Ovary (tissue), 3 donors: ENCODE measurements around the gene GNPTAB.

Experiments
- CTCF ChIP-seq, 3 donors: fragments of 450-650 bp in 2 of 3; fragments of 200-600 bp in 1 of 3; IDR thresholded peaks; one replicate each; pipeline versions ENCODE4 v1.5.1 to v1.8.0; 2016 to 2022; ENCODE audit warnings: antibody characterized with exemption in 3 of 3, mild to moderate bottlenecking in 1 of 3
- EP300 ChIP-seq: sonication (generic); formaldehyde crosslinking; IDR thresholded peaks from one replicate; pipeline ENCODE4 v1.6.1; 2017; ENCODE audit warnings: antibody characterized with exemption
- POLR2A ChIP-seq: fragments of 450-650 bp; IDR thresholded peaks from one replicate; pipeline ENCODE4 v1.6.1; 2017; ENCODE audit warnings: antibody characterized with exemption, mild to moderate bottlenecking, moderate library complexity
- donor health status: DM: no; HTN: no; CAD: no.

- TF ChIP-seq CTCF (IDR thresholded peaks at IDR 0.05), result no peak
- no peak for TF ChIP-seq POLR2A
- TF ChIP-seq EP300, result no peak
Observed at GRCh38 chr12:101720118-101720517, 110.6 kb downstream of the GNPTAB start.
